GM18868 (cell line): ENCODE measurements around the gene TAGLN.

ENCODE experiments used
- ATAC-seq: cut with Tn5 transposase; IDR thresholded peaks from one replicate; pipeline ENCODE4 v1.9.1; 2021; ENCODE audit warnings: mild to moderate bottlenecking, moderate library complexity; ENCODE audit not compliant: unreplicated experiment

Gene TAGLN

DNA sequence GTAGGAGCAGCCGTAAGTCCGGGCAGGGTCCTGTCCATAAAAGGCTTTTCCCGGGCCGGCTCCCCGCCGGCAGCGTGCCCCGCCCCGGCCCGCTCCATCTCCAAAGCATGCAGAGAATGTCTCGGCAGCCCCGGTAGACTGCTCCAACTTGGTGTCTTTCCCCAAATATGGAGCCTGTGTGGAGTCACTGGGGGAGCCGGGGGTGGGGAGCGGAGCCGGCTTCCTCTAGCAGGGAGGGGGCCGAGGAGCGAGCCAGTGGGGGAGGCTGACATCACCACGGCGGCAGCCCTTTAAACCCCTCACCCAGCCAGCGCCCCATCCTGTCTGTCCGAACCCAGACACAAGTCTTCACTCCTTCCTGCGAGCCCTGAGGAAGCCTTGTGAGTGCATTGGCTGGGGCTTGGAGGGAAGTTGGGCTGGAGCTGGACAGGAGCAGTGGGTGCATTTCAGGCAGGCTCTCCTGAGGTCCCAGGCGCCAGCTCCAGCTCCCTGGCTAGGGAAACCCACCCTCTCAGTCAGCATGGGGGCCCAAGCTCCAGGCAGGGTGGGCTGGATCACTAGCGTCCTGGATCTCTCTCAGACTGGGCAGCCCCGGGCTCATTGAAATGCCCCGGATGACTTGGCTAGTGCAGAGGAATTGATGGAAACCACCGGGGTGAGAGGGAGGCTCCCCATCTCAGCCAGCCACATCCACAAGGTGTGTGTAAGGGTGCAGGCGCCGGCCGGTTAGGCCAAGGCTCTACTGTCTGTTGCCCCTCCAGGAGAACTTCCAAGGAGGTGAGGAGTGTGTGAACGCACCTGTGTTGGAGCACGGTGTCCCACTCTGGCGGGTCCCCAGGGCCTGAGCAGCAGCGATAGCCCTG is at the start of gene TAGLN:
TAGLN (plus strand) TSS at position 318 of the 863 bp plus-strand sequence. CDS start 3,644 bp downstream, outside the sequence.
- no peak for ATAC-seq

GRCh38 chr11:117152066-117152465 is 47.1 kb upstream of the TAGLN start:
- no peak for ATAC-seq

DNA sequence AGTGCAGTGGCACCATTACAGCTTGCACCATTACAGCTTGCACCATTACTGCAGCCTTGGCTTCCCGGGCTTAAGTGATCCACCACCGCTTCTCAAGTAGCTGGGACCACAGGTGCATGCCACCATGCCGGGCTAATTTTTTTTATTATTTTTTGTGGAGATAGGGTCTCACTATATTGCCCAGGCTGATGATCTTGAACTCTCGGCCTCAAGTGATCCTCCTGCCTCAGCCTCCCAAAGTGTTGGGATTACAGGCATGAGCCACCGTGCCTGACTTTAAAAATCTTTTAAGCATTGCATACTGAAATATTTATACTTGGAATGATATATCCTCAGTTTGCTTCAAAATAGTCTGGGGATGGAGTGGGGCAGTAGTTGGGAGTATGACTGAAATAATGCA is 44.7 kb upstream of the TAGLN start:
- ATAC-seq, result no peak

DNA sequence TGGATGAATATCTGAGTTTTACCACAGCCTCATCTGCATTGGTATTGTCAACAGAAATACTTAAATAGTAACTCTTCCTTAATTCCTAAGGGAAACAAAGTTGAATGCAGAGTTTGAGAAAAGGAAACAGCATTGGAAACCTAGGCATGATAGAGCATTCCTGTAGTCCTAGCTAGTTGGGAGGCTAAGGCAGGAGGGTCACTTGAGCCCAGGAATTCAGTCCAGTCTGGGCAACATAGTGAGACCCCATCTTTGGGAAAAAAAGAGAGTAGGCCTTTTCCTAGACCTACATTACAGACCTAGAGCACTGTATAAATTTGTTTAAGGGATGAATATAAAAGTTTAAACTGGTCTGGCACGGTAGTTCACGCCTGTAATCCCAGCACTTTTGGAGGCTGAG is 41.7 kb upstream of the TAGLN start:
- ATAC-seq, result no peak

DNA sequence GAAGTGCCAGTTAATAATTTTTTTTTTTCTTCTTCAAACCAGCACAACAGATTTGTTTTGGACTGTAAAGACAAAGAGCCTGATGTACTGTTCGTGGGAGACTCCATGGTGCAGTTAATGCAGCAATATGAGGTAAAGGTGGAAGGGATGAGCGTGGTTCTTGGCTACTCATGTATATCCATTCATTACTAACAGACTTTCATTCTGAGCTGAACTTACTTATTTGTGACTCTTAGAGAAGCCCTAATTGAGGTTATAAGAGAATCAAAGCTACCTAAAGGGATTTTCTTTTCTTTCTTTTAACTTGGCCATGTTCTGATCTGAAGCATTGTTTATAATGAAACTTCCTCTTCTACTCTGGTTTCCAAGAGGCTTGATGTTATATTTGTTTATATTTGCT is 39.3 kb upstream of the TAGLN start:
- no peak for ATAC-seq

- no peak for ATAC-seq
Observed at GRCh38 chr11:117160826-117161225, 38.3 kb upstream of the TAGLN start.

- ATAC-seq, result no peak
Observed at GRCh38 chr11:117166491-117166890, 32.7 kb upstream of the TAGLN start.

DNA sequence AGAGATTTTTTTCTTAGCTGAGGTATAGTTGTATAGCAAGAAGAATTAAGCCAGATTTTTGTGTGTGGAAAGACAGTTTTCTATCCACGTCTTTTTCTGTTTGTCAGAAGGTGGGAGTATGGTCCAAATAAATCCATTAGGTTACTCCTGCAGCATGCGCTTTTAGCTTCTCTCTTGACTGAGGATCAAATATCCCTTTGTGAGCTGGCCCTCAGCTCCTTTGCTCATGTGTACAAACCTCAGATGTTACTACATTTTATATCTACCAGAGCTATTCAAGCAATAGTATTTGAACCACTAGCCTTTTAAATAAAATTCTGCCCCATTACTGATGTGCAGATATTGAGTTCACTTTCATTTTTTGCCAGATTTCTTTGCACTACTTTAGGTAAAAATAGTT is 29.4 kb upstream of the TAGLN start:
- ATAC-seq, result no peak

DNA sequence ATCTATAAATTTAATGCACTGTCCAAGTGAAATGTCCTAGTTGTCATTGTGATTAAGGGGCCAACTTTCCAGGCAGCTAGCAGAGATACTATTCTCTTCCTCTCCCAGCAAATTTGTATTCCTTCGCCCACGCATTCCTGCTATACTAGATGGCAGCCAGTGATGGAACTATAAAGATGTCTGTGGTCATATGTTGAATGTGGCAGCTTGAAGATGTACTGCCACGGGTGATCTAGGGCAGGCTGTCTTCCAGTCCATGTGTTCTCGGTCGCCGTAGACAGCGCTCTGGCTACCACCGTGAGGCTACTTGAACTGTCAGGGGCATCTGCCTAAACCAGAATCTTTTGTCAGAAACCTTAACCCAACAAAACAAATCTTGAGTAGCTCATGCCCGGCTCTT is 29.0 kb upstream of the TAGLN start:
- no peak for ATAC-seq

DNA sequence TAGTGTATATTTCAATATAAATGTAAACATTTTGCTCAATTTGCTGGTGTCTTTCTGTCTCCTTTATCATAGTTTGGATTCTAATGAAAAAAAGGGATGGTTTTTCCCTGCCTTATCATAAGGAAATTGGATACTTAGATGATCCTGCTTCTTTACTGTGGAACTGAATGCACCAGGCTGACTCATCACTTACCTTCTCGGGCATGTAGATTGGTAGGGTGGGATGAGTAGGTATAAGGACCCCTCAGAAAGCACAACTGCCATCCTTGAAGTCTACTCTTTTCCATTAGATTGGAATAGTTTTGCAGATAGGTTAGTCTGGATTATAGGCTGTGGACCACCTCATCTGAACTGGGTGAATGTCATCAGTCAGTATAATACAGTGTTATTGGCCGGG is 28.2 kb upstream of the TAGLN start:
- ATAC-seq, result no peak

DNA sequence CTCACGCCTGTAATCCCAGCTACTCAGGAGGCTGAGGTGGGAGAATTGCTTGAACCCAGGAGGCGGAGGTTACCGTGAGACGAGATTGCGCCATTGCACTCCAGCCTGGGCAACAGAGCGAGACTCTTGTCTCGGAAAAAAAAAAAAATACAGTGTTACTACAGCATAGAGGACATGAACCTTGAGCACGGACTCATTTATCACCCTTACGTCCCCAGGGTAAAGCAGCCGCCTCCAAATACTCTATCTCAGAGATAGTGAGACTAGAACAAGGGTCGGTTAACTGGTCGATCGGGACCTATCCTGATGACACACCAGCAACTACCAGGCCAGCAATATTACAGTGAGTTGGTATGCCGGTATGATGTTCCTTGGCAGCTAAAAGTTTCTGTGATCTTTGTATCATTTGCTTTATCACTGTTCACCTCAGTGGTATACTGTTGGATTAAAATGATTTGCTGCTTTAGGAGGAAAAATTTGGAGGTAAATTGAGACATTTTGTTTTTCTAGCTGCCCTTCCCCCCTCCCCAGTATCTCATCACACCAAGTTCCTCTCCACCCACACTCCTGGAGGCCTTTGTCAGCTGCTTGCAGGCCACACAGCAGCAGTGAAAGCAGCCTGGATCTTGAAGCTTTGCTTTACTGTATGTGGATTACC is 27.6 kb upstream of the TAGLN start:
- no peak for ATAC-seq

DNA sequence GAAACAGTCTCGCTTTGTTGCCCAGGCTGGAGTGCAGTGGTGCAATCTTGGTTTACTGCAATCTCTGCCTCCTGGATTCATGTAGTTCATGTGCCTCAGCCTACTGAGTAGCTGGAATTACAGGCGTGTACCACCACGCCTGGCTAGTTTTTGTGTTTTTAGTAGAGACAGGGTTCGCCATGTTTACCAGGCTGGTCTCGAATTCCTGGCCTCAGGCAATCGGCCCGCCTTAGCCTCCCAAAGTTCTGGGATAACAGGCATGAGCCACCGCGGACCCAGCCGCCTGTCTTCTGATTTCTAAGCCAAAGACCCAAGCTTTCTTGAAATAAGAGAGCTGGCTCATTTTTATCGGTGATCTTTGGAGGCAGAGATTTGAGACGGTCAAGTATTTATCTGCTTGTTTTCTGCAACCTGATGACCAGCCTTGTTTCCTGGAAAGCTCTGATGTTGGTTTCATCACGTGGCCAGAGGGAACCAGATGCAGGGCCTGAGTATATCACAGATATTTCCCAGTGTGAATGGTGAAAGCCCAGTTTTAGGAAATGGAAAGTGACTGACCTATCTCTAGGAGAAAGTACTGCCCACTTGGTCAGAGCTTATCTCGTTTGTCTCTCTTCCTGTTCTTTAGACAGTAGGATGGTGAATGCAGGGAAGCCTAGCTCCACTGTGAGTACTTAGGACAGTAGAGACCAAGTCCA is 26.3 kb upstream of the TAGLN start:
- ATAC-seq, result no peak

GRCh38 chr11:117175104-117175503 is 24.1 kb upstream of the TAGLN start:
- ATAC-seq, result no peak

- no peak for ATAC-seq
Observed at GRCh38 chr11:117175781-117176180, 23.4 kb upstream of the TAGLN start.

DNA sequence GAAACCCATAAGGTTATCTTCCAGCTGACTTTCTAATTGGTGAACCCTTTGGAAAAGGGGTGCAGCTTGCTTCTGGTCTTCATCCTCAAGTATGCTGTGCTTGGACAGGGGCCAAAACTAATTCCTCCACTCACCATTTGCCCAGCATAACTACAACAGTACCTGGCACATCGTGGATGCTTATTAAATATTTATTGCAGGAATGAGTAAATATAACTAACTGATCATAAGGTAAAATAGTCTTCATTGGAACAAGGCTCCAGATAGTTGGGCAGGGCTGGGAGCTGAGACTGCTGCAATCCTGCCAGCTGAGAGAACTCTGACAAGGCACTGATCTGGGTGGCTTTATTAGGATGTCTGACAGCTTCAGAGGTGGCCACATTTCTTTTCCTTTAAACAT is 23.0 kb upstream of the TAGLN start:
- ATAC-seq, result no peak

- no peak for ATAC-seq
Observed at GRCh38 chr11:117177534-117178209, 21.5 kb upstream of the TAGLN start.

DNA sequence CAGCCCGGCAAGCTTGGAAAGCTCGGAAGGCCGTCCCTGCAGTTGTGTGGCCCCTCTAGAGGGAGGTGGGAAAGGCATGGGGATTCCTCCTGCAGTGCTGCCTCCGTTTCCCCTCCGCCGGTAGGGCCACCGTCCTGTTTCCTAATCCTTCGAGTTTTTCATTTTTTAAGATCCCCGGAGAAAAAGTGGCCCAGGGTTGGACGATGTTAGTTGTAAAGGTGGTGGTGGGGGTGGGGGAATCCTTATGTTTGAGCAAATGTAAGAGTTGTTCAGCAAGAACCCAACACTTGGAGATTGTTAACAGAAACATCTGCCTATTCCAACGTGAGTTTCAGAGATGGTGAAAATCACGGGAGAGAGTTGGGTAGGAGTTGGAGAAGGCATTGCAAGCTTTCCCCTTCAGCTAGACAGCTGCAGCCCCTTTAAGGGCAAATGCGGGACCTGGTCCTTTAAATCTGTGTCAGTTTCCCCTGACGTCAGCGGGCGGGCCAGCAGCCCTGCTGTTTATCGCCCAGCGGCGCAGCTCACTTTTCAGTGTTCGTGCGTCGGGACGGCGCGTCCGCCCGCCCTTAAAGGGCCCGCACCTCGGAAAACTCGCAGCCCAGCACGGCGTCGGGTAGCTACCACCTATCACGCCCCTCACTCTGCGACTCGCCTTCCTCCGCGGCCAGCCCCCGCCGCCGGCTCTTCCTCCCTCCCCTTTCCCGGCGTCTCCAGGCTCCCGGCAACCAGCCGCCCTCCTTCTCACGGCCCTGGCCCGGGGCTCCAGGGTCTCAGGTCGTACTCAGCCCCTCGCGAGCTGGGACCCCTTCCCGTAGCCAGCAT is 20.7 kb upstream of the TAGLN start, which contains the start of gene SIDT2:
SIDT2 (plus strand) TSS at position 534 of the 825 bp plus-strand sequence. CDS start 521 bp downstream, outside the sequence.
- ATAC-seq, result peak; percentile 90

DNA sequence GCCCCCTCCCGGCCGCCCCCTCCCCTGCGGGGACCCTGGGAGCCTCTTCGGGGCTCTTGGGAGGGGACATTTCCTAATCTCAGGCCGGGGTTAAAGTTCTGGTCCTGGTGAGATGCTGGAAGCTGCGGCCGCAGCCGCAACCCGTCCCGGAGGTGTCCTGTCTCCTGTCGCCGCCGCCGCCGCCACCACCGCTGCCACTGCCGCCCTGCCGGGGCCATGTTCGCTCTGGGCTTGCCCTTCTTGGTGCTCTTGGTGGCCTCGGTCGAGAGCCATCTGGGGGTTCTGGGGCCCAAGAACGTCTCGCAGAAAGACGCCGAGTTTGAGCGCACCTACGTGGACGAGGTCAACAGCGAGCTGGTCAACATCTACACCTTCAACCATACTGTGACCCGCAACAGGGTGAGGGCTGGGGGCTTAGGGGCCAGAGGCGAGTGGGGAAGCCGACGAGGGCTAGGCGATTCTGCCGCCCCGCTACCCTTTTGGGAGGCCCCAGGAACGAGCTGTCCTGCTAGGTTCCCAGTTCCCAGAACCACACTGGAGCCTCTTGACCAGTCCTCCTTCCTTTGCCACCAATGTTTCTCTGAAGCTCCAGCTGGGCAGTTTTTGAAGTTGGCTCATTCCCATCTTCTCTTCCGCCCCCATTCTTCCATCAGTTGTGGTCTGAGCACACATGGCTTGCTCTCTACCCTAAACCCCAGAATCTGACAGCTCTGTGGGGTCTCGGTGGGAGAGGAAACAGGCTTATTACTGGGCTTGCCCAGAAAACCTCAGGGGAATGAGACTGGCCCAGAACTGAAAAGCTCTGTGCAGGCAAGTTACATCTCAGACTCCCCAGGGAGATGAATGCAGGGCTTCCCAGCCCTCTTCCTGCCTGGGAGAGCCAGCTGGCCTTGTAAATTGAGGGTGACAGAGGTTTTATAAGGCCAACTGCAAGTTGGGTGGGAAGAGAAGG is 19.8 kb upstream of the TAGLN start:
- ATAC-seq, result peak; percentile 29

DNA sequence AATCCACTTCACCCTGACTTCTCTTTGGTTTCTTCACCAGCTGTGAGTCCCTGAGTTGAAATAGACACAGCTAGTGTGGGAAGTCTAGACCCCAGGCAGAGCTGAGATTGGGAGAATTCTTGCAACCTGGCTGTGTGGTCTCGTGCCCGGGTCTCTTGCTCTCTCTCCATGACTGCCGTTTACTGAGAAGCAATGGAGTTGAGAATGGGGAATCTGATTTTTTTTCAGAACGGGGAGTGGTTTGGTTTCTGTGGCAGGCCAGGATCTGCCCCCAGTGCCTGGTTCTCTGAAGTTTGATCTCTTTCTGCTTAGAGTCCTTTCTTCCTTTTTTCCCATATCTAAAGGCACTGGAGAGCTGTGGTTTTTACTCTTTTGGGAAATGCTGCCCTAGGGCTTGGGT is 19.1 kb upstream of the TAGLN start:
- ATAC-seq, result no peak
